ENCODE measurements around the gene CSF1. TPM values are rescaled to one million over a fixed set of nuclear protein-coding genes. Genes with fewer than 3 reads are reported as not detected.

Gene CSF1
- total RNA-seq, 1 experiment from 2014 or later = 3.0 TPM

- ChIA-PET POLR2A (no interaction called here), CTCF (no interaction called here), RAD21 (ENCODE audit: low non-redundant PET in 1 of 2, low total read pairs in 2 of 2, uncharacterized antibody in 2 of 2, unreplicated experiment in 2 of 2) (no interaction called here)
- Histone ChIP-seq H3K27ac (ENCODE audit: low read depth, low read length) (no peak overlapping the region), H3K9ac (ENCODE audit: low read length) (no peak overlapping the region), H3K4me1 (ENCODE audit: control insufficient read depth in 1 of 2, insufficient read depth in 2 of 2, low read length in 2 of 2) (peaks cover 0 to 6% of the 10 kb centered on the region in 2 experiments; a peak in 1 of 4 replicates), H3K9me2 (ENCODE audit: insufficient read depth) (no peaks in the 10 kb centered on the region), H3K36me3 (ENCODE audit: control insufficient read depth in 1 of 2, insufficient read depth in 2 of 2, low read length in 2 of 2) (no peaks in the 10 kb centered on the region), H3K4me2 (ENCODE audit: low read length) (no peak overlapping the region), H3K4me3 (replicated peaks in 1 of 2; ENCODE audit: low read depth in 1 of 2, low read length in 2 of 2) (no peak overlapping the region), H3K27me3 (ENCODE audit: insufficient read depth, low read length) (no peaks in the 10 kb centered on the region), H2AFZ (ENCODE audit: low read depth, low read length, poor library complexity, severe bottlenecking) (no peak overlapping the region), H3K9me3 (ENCODE audit: control insufficient read depth in 1 of 2, insufficient read depth in 1 of 2, low read depth in 1 of 2, low read length in 2 of 2) (no peaks in the 10 kb centered on the region), H4K20me1 (ENCODE audit: insufficient read depth) (no peaks in the 10 kb centered on the region), H3K79me2 (ENCODE audit: insufficient read depth, low read length) (no peaks in the 10 kb centered on the region)
- no peak for DNase-seq (ENCODE audit: low read depth, low spot score)
- TF ChIP-seq, protein P1, sequence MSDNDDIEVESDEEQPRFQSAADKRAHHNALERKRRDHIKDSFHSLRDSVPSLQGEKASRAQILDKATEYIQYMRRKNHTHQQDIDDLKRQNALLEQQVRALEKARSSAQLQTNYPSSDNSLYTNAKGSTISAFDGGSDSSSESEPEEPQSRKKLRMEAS (IDR thresholded peaks at IDR 0.05) = no peak
- TF ChIP-seq SP1 (IDR thresholded peaks at IDR 0.05; ENCODE audit: low read depth) (no peak), POLR2A (IDR thresholded peaks at IDR 0.05; ENCODE audit: borderline replicate concordance, extremely low read depth, insufficient read depth, insufficient read length) (no peak), ELF1 (IDR thresholded peaks at IDR 0.05; ENCODE audit: borderline replicate concordance, low read depth) (no peak)
- TF ChIP-seq, protein P2, sequence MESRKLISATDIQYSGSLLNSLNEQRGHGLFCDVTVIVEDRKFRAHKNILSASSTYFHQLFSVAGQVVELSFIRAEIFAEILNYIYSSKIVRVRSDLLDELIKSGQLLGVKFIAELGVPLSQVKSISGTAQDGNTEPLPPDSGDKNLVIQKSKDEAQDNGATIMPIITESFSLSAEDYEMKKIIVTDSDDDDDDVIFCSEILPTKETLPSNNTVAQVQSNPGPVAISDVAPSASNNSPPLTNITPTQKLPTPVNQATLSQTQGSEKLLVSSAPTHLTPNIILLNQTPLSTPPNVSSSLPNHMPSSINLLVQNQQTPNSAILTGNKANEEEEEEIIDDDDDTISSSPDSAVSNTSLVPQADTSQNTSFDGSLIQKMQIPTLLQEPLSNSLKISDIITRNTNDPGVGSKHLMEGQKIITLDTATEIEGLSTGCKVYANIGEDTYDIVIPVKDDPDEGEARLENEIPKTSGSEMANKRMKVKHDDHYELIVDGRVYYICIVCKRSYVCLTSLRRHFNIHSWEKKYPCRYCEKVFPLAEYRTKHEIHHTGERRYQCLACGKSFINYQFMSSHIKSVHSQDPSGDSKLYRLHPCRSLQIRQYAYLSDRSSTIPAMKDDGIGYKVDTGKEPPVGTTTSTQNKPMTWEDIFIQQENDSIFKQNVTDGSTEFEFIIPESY (IDR thresholded peaks at IDR 0.05; ENCODE audit: extremely low read depth, insufficient replicate concordance, low read length) = no peak
- ATAC-seq = no peak
- intact Hi-C loops (cut with micrococcal nuclease) = no loop called here
- BruUV-seq (replicated peaks) = no TSS peak
Measured at GRCh38 chr1:109969146-109969829, 58.6 kb downstream of the CSF1 start.

GRCh38 chr1:109969907-109970306, 59.3 kb downstream of the CSF1 start:
- intact Hi-C loops (cut with micrococcal nuclease) = no loop called here
- CTCF ChIA-PET = no interaction called here
- no peaks in the 10 kb centered on the region for H3K9me2 ChIP-seq (ENCODE audit: insufficient read depth)
- H3K36me3 ChIP-seq (ENCODE audit: control insufficient read depth in 1 of 2, insufficient read depth in 2 of 2, low read length in 2 of 2) = no peaks in the 10 kb centered on the region
- no peak overlapping the region for H2AFZ ChIP-seq (ENCODE audit: low read depth, low read length, poor library complexity, severe bottlenecking)
- no peak for DNase-seq (ENCODE audit: low read depth, low spot score)
- H4K20me1 ChIP-seq (ENCODE audit: insufficient read depth) = no peaks in the 10 kb centered on the region
- peaks cover 0 to 6% of the 10 kb centered on the region in 2 experiments; a peak in 1 of 4 replicates for H3K4me1 ChIP-seq (ENCODE audit: control insufficient read depth in 1 of 2, insufficient read depth in 2 of 2, low read length in 2 of 2)
- H3K79me2 ChIP-seq (ENCODE audit: insufficient read depth, low read length) = no peaks in the 10 kb centered on the region
- ATAC-seq = no peak
- no peak overlapping the region for H3K9ac ChIP-seq (ENCODE audit: low read length)
- H3K27me3 ChIP-seq (ENCODE audit: insufficient read depth, low read length) = no peaks in the 10 kb centered on the region
- H3K27ac ChIP-seq (ENCODE audit: low read depth, low read length) = no peak overlapping the region
- BruUV-seq (replicated peaks) = no TSS peak
- POLR2A ChIA-PET = no interaction called here
- no peak overlapping the region for H3K4me2 ChIP-seq (ENCODE audit: low read length)
- H3K9me3 ChIP-seq (ENCODE audit: control insufficient read depth in 1 of 2, insufficient read depth in 1 of 2, low read depth in 1 of 2, low read length in 2 of 2) = no peaks in the 10 kb centered on the region
- RAD21 ChIA-PET (ENCODE audit: low non-redundant PET in 1 of 2, low total read pairs in 2 of 2, uncharacterized antibody in 2 of 2, unreplicated experiment in 2 of 2) = no interaction called here
- H3K4me3 ChIP-seq (replicated peaks in 1 of 2; ENCODE audit: low read depth in 1 of 2, low read length in 2 of 2) = no peak overlapping the region
- TF ChIP-seq, protein P3, sequence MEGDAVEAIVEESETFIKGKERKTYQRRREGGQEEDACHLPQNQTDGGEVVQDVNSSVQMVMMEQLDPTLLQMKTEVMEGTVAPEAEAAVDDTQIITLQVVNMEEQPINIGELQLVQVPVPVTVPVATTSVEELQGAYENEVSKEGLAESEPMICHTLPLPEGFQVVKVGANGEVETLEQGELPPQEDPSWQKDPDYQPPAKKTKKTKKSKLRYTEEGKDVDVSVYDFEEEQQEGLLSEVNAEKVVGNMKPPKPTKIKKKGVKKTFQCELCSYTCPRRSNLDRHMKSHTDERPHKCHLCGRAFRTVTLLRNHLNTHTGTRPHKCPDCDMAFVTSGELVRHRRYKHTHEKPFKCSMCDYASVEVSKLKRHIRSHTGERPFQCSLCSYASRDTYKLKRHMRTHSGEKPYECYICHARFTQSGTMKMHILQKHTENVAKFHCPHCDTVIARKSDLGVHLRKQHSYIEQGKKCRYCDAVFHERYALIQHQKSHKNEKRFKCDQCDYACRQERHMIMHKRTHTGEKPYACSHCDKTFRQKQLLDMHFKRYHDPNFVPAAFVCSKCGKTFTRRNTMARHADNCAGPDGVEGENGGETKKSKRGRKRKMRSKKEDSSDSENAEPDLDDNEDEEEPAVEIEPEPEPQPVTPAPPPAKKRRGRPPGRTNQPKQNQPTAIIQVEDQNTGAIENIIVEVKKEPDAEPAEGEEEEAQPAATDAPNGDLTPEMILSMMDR (IDR thresholded peaks at IDR 0.05 in 2 of 3, conservative IDR thresholded peaks at IDR 0.05 in 1 of 3; ENCODE audit: borderline replicate concordance in 1 of 3, insufficient read depth in 1 of 3, low read depth in 2 of 3, low read length in 2 of 3) = no peak
- TF ChIP-seq RAD21 (IDR thresholded peaks at IDR 0.05; ENCODE audit: low read depth) (no peak), JUND (IDR thresholded peaks at IDR 0.05) (no peak), SRF (IDR thresholded peaks at IDR 0.05; ENCODE audit: low read depth) (no peak)
- TF ChIP-seq, protein P1 (IDR thresholded peaks at IDR 0.05) = no peak
- TF ChIP-seq, protein P2 (IDR thresholded peaks at IDR 0.05; ENCODE audit: extremely low read depth, insufficient replicate concordance, low read length) = no peak
